Suppressor macrophage (primary cell): Measurements from ENCODE around the gene FXYD7.
"Not testable (repeated sequence)": the region's sequence is repeated elsewhere in the genome, so short reads cannot be mapped to it uniquely, and the experiment has no call there.

Experiments
- DNase-seq, 4 experiments: peaks; one replicate each; pipeline ENCODE4 v3.0.0-alpha.2; 2020 to 2022

Gene FXYD7

DNA sequence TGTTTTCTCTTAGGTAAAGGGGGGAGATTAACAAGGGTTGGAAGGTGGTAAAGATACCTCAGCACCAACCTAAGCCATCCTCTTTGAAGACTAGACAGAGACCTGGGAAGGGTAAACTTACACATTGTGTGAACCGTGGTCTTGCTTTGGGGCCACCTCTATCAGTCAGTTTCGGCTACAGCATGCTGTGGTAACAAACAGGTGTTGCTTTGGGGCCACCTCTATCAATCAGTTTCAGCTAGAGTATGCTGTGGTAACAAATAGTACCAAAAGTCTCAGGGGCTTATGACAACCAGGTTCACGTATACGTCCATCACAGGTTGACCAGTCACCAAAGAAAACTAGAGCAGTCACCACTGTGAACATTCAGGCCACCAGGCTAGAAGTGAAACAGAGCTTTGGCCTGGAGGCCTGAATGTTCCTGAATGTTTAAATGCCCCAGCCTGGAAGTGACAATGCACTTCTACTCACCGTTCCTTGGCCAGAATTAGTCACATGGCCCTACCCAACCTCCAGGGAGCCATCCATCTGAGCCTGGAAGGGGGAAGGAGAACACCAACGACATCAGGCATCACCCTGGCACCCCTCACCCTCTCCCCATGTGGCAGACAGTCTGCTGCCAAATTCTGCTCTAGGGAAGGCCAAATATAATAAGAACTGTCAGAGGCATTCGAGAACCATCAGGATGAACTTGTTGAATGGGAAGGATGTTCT lies 3.8 kb downstream of the FXYD7 start:
- DNase-seq = peak; percentile 24 to 54 (median 48)

DNA sequence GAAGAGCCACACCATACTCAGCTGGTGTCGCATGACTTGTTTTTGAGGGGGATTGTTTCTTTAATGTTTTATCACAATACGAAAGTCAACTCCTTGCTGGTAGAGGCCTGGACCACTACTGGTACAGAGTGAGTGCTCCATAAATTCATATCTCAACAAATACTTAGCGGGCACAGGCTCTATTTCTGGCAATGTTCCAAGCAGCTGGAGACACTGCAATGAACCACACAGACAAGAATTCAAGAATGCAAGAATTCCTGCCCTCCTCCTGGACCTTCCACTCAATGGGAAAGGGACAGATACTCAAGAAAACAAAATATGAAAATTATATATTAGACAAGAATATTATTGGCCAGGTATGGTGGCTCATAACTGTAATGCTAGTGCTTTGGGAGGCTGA lies 6.4 kb downstream of the FXYD7 start:
- DNase-seq = no peak

DNA sequence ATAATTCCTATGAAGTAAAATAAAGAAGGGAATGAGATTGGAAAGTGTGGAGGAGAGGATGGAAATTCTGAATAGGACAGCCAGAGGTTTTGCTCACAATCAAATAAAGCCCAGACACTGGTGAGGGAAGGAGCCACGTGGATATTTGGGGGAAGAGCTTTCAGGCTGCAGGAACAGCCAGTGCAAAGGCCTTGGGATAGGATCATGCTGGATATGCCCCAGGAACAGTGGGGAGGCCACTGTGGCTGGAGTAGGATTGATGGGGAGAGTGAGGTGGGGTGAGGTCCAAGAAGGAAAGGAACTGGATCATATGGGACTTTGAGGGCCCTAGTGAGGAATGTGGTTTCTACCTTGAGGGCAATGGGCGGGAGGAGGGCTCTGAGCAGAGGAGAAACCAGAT lies 7.4 kb downstream of the FXYD7 start:
- DNase-seq = no peak

DNA sequence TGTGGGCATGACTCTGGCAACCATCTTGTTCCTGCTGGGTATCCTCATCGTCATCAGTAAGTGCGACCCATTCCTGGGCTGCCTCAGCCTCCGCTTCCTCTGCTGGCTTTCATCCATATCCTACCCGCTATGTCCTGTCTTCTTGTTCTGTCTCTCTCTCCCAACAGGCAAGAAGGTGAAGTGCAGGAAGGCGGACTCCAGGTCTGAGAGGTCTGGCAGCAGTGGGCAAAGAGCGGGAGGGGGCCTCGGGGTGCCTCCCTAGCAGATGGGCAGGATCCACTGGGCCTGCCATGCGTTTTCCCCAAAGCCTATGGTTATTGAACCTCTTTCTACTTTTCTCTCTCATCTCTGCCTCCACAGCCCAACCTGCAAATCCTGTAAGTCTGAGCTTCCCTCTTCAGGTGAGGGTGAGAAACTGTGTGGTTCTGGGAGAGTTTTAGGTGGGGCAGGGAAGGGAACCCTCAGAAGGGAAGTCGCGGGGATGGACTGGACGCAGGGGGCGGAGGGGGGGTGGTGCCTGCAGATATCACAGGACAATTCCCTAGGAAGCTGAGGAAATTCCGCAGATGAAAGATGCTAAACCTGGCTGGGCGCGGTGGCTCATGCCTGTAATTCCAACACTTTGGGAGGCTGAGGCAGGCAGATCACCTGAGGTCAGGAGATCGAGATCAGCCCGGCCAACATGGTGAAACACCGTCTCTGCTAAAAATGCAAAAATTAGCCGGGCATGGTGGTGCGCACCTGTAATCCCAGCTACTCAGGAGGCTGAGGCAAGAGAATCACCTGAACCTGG lies 8.4 kb downstream of the FXYD7 start:
- DNase-seq = no peak

DNA sequence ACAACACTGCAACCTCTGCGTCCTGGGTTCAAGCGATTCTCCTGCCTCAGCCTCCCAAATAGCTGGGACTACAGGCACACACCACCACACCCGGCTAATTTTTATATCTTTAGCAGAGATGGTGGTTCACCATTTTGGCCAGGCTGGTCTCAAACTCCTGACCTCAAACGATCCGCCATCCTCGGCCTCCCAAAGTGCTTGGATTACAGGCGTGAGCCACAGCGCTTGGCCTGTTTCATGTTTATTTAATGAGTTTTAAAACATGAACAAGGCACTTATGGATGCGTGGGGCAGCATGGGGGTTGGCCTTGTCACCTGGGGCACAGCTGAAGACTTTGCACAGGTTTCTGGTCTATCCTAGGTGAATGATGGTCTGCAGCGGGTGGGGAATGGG lies 10.1 kb downstream of the FXYD7 start:
- not testable (repeated sequence) for DNase-seq

DNA sequence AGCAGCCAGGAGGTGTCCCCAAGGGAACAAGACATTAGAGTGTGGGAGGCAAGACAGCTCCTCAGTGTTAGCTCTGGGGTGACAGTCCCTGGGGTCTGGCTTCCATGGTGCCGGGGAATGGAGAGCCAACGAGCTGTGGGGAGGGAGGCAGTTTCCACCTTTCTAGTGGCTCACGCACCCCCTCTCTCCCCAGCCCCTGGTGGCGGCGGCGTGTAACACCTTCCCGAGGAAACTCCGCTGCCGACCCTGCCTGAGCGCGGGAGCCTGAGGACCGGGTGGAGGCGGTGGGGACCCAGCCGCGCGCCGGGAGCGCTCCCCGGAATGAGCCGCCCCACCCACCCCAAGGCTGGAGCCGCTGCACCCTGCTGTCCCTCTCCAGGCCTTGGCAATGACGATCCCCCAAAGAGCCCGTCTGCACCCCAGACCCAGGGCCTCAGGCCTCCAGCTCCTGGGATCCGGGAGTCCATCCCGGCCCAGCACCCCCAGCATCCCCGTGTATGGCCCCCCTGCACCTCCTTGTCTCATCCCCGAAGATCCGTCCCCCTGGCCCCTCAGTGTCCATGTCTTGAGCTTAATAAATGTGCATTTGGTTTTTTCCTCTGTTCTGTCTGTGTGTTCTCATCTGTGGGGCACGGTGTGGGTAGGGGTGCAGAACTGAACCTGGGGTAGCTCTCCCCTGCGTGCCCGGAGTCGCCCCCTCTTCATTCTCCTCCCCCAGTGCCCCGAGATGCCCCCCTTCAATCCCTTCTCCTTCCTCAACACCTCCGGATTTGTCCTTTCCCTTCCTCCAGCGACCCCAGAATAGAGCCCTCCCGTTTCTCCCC lies 10.9 kb downstream of the FXYD7 start:
- DNase-seq = peak; percentile 29 to 72 (median 56)

DNA sequence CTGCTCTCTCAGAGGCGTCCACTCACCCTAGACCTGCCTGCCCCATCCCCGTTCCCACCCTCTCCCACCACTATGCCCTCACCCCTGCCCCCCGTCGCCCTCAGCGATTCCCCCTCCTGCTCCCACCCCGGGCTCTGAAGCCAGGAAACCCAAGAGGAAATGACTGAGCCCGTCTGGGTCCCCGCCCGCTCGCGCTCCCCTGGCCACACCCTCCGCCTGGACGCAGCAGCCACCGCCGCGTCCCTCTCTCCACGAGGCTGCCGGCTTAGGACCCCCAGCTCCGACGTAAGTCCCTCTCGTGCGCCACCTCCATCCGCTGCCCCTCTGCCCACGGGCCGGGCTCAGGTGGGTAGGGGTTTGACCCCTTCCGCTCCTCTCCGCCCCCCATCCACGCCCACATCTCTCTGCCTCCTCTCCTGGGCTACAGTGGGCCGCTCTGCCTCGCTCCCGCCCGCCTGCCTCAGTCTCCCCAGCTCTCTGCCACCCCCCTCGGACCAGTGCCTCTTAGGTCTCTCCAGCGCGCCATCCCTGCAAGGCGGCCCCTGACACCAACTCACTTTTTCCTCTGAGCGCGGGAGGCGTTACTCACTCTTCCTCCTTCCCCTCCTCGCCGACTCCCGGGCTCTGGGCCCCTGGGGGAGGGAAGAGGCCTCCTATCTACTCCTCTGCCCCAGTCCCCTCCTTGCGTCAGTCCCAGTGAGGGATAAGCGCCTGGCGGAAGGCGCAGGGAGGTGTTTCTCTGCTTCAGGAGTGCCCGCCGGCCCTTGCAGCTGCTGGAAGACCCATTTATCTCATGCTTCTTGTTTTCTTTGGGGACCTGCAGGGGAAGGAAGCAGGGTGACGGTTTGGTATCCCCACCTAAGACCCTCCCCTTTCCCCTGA lies 11.7 kb downstream of the FXYD7 start, which contains the start of gene FXYD5:
Gene FXYD5, plus strand, starts transcription at position 211 of the 882 bp plus-strand sequence. CDS start 816 bp downstream, outside the sequence.
- peak; percentile 83 to 92 (median 90) for DNase-seq

DNA sequence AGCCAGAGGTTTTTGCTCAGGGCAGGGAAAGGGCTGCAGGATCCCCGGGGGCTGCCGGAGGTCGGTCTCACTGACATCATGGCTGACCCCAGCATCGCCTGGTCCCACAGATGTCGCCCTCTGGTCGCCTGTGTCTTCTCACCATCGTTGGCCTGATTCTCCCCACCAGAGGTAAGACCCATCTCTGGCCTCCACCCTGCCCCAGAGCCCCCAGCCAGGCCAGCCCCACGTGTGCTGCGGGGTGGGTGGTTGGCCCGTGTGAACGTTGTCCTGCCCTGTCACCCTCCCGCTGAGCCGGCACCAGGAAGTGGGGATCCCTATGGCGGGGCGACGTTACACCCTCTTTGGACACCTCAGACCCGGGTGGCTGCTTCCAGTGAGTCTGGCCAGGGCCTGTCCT lies 12.4 kb downstream of the FXYD7 start:
- DNase-seq = peak; percentile 33 to 64 (median 54)

DNA sequence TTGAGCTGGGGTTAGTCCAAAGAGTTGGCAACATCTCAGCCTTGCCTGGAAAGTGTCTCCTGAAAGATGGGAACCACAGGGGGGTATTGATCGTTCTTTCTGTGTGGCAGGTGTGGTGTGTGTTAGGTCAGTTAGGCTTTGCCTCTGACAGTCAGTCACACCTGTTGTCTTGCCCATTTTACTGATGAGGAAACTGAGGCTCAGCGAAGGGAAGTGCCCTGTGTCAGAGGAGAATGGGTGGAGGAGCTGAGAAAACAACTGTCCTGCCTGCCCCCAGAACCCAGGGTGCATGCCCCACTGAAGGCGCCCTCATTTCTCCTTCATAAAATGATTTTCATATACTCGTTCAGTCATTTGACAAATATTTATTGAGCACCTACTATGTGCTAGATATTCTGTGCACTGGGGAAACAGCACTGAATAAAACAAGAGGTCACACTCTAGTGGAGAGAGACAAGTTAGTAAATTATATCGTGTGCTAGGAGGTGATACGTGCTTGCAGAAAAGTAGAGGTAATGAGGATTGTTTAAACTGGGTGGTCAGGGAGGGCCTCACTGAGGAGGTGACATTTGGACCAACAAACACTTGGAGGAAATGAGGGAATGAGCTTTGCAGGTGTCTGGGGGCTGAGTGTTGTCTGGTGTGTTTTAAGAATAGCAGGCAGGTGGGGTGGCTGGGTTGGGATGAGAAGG lies 13.1 kb downstream of the FXYD7 start:
- DNase-seq = no peak

DNA sequence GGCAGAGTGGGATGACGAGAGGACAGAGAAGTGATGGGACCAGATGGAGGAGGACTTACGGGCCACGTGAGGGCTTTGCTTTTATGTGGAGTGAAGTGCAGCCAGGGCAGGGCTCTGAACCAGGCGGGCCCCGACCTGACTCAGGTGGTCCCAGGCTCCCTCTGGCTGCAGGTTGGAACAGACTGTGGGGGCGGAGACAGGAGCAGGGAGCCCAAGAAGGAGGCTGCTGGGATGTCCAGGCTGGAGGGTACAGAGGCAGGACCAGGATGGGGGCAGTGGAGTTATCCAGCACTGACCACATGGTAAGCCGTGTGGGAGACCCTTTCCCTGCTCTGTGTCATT lies 13.6 kb downstream of the FXYD7 start:
- no peak for DNase-seq

DNA sequence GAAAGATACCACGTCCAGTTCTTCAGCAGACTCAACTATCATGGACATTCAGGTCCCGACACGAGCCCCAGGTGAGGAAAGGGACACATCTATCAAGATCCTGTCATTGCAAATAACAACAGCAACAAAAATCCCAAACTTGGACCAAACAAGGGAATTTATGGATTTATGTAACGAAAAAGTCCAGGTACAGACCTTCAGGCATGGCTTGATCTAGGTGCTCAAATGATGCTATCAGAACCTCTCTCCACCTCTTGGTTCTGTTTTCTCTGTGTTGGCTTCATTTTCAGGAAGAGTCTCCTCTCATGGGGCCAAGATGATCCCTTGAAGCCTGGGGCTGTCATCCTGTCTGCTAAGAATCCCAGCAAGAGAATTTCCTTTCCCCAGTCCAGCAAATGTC lies 14.4 kb downstream of the FXYD7 start:
- DNase-seq = no peak

DNA sequence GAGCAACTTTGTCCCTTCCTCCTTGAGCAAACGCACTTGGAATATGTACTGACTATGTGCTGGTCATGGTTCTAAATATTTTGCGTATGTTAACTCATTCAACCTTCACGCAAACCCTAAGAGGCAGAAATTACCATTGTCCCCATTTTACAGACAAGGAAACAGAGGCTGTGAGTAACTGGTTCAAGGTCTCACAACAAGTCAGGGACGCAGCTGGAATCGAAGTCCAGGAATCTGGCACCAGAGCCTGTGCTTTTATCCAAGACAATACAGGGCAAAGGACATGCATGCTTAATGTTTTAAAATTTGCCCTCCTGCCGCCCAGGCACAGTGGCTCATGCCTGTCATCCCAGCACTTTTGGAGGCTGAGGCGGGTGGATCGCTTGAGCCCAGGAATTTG lies 16.6 kb downstream of the FXYD7 start:
- DNase-seq = no peak

DNA sequence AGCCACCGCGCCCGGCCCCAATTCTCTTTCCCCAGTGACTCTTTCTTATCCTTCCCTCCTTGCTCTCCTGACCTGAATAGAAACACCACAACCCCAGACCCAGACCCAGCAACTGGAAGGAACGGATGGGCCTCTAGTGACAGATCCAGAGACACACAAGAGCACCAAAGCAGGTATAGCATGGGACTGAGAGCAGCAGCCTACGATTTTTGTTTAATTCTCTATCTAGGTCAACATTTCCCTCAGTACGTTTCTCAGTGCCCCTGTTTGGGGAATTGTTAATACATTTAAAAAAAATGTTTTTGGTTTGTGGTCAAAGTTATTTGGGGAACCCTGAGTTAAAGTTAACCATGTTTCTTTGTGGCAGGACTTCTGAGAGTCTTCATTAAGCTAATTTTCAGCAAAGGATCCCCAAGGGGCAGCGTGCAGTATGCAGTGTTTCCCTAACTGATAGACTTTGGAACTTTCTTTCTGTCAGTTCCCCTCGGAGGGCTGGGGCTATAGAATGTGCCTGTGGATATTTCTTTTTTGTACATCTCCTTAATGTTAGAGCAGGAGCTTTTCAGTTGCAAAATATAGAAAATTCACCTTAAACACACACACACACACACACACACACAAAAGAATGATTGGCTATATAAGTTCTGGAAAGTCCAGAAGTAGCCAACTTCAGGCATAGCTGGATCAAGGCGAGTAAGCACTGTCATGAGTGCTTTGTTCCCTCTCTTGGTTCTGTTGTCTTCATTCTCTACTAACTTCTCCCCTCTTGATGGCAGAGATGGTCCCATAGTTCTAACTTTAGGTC lies 17.8 kb downstream of the FXYD7 start:
- no peak for DNase-seq

DNA sequence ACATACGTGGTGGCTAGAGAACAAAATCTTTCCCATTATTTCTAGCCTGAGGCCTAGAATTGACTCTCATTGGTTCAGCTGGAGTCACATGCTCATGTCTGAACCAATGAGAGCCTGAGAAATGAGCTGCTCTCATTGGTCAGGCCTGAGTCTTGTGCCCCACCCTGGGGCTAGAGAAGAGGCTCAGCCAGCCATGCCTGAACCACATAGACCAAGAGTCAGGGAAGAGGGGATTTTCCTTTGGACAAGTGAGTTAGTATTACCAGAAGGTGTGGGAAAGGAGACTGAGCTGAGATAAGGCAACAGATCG lies 18.3 kb downstream of the FXYD7 start:
- DNase-seq = no peak

DNA sequence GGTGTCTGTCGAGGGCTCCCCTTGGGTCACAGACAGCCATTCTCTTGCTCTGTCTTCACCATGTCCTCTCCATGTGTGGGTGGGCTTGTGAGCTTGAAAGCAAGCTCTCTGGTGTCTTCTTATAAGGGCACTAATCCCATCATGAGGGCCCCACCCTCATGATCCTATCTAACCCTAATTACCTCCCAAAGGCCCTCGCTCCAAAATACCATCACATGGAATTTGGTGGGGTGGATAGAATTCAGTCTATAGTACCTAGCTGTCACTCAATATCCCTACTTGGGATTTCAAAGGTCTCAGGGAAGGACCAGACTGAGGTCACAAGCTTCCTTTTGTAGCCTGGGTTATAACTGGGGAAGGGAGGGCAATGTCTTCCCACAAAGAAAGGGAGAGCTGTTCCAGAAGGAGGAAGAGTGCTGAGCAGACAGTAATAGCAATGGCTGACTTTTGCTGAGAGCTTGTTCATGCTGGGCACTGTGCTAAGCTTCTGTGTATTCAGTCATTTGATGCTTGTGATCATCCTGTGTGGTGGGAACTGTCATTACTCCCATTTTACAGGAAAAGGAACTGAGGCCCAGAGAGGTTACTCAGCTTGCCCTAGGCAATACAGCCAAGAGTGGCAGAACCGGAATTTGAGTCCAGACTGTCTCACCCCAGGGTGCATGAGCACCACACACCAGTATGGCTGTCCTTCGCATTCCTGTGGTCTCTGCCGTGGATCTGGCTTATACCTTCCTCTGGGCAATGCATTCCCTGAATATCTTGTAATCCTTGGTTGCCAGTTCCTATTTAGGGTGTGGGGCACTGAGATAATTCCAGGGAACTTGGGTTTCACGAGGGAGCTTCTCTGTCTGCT lies 19.6 kb downstream of the FXYD7 start:
- DNase-seq = no peak

DNA sequence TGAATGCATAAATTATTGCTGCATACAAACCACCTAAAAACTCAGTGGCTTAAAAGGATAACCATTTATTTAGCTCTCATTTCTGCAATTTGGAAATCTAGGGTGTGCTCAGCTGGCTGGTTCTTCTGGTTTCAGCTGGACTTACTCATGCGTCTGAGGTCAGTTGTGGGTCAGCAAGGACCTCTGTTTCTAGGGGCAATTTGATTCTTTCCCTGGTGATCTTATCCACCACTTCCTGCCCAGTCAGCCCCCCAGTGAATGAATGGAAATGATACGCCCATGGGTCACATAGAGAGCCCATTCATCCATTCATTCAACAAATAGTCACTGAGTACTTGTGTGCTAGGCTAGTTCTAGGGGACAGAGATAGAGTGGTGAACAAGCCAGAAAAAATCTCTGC lies 21.4 kb downstream of the FXYD7 start:
- no peak for DNase-seq

DNA sequence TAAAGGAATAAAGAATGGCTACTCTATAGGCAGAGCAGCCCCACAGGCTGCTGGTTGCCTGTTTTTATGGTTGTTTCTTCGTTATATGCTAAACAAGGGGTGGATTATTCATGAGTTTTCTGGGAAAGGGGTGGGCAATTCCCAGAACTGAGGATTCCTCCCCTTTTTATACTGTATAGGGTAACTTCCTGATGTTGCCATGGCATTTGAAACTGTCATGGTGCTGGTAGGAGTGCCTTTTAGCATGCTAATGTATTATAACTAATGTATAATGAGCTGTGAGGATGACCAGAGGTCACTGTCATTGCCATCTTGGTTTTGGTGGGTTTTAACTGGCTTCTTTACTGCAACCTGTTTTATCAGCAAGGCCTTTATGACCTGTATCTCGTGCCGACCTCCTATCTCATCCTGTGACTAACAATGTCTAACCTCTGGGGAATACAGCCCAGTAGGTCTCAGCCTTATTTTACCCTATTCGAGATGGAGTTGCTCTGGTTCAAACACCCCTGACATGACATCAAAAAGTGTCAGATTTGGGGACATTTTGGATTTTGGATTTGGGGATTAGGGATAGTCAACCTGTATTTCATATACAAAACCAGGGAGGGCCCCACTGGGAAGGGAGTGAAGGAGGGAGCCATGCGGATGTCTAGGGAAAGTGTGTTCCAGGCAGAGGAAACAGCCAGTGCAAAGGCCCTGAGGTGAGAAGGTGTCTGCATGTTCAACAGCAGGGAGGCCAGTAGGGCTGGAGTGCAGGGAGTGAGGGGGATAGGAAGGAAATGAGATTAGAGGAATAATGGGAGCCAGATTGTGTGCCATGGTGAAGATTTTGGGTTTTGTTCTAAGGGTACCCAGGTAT lies 22.4 kb downstream of the FXYD7 start:
- no peak for DNase-seq

DNA sequence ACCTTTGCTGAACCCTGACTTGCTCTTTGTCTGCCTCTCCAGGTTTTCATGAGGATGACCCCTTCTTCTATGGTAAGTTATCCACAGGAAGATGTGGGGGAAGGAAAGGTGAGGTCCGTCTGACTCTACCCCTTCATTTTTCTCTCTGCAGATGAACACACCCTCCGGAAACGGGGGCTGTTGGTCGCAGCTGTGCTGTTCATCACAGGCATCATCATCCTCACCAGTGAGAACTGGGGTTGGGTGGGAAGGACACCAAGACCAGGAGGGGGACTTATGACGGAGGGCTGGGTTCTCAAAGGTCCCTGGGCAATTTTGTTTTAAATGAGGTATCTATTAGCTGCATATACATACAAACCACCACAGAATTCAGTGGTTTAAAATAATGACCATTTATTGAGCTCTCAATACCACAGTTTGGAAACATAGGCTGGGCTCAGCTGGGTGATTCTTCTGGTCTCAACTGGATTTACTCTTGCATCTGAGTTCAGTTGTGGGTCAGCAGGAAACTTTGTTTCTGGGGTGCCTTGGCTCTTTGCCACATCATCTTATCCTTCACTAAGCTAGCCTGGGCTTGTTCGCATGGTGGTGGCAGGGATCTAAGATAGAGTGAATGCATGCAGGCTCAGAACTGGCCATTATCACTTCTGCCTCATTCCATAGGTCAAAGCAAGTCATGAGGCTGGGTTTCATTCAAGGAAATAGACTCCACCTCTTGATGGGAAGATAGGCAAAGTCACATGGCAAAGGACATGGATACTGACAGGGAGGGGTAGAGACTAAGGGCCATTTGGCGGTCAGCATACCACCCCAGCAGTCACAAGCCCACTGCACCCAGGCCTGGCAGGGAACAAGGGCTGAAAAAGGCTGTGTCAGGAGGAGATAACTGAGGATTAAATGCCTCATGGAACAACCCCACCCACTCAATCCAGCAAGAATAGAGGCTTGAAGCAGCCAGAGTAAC lies 23.3 kb downstream of the FXYD7 start:
- peak in 1 of 4 experiments; percentile 22 for DNase-seq
